ENCODE data around the gene LCE7A.

Gene LCE7A

DNA sequence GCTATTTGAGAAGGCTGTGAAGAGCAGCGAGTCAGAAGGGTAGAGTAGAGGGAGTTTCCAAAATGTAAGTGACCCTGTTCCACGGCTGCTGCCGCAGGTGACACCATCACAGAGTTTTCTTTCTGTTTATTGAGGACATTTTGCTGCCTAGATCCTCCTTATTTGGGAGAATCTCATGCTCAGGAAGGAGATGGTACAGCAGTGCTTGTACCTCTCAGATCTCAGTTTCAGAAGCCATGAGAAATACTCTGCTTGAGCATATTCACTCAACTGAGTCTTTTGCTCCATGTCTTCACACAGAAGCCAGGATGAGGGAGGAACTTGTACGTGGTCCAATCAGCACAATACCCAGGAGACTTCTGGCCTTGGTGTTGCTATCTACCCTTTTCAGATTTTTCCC is 1.6 kb downstream of the LCE7A start:
- Histone ChIP-seq H3K4me1 (ENCODE audit: control insufficient read depth in 1 of 2, insufficient read depth in 2 of 2, low read length in 2 of 2) (peaks cover 0 to 6% of the 10 kb centered on the region in 2 donors), H3K27me3 (ENCODE audit: low read depth, low read length) (no peaks in the 10 kb centered on the region), H3K4me3 (ENCODE audit: low read depth in 1 of 2, low read length in 2 of 2) (no peak overlapping the region), H3K27ac (ENCODE audit: low read length) (no peak overlapping the region), H3K9me3 (ENCODE audit: control insufficient read depth in 1 of 2, low read length in 2 of 2) (no peaks in the 10 kb centered on the region), H3K36me3 (ENCODE audit: control insufficient read depth in 1 of 2, insufficient read depth in 2 of 2, low read length in 2 of 2) (no peaks in the 10 kb centered on the region)

GRCh38 chr1:152864443-152864842 is 4.6 kb downstream of the LCE7A start:
- Histone ChIP-seq H3K27ac (ENCODE audit: low read length) (no peak overlapping the region), H3K4me1 (ENCODE audit: control insufficient read depth in 1 of 2, insufficient read depth in 2 of 2, low read length in 2 of 2) (peaks cover 0 to 6% of the 10 kb centered on the region in 2 donors), H3K9me3 (ENCODE audit: control insufficient read depth in 1 of 2, low read length in 2 of 2) (no peaks in the 10 kb centered on the region), H3K27me3 (ENCODE audit: low read depth, low read length) (no peaks in the 10 kb centered on the region), H3K4me3 (ENCODE audit: low read depth in 1 of 2, low read length in 2 of 2) (no peak overlapping the region), H3K36me3 (ENCODE audit: control insufficient read depth in 1 of 2, insufficient read depth in 2 of 2, low read length in 2 of 2) (no peaks in the 10 kb centered on the region)

DNA sequence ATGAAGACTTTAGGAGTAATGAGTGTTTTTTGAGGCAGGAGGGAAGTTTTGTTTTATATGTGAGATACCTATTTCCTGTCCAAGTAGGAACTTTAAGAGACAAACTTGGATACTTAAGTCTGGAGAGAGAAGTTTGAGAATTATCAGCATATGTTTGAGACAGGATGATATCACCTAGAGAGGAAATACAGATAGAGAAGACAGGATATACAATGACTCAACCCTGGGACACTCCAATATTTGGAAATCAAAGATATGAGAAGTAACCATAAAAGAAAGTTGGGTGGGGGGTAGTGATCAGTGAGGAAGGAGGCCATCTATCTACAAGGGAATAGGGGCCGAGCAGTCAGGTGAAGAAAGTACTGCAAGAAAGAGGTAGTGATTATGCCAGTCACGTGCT is 6.5 kb downstream of the LCE7A start:
- Histone ChIP-seq H3K36me3 (ENCODE audit: control insufficient read depth in 1 of 2, insufficient read depth in 2 of 2, low read length in 2 of 2) (no peaks in the 10 kb centered on the region), H3K9me3 (ENCODE audit: control insufficient read depth in 1 of 2, low read length in 2 of 2) (no peaks in the 10 kb centered on the region), H3K4me1 (ENCODE audit: control insufficient read depth in 1 of 2, insufficient read depth in 2 of 2, low read length in 2 of 2) (peaks cover 0 to 6% of the 10 kb centered on the region in 2 donors), H3K27ac (ENCODE audit: low read length) (no peak overlapping the region), H3K27me3 (ENCODE audit: low read depth, low read length) (no peaks in the 10 kb centered on the region), H3K4me3 (ENCODE audit: low read depth in 1 of 2, low read length in 2 of 2) (no peak overlapping the region)

DNA sequence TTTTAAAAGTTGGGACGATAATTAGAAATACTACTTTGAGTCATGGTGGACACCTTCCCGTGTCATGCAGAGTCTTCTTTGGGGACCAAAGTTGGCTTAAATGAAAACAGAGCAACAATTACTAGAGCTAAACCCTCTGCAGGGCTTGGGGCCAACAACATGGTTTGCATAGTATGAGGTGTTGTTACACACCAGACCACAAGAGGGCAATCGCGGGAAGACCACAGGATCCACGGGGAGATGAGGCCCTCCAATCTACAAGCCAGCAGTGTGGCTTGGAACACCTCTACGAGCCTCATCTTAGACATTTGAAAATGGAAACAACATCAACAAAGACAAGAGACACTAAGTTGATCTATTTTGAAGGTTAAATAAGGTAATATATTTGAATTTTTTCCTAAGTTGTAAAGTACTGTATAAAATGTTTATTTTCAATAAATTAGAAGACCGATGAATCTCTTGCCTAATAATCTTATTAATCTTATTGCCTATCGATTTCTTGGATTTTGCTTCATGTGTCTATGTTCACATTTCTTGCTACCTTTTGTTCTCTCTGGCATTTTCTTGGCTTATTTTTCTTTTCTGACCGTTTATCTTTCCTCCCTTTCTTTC is 10.1 kb downstream of the LCE7A start:
- H3K27me3 ChIP-seq (ENCODE audit: low read depth, low read length), result no peaks in the 10 kb centered on the region
- H3K4me1 ChIP-seq (ENCODE audit: control insufficient read depth in 1 of 2, insufficient read depth in 2 of 2, low read length in 2 of 2), result no peaks in the 10 kb centered on the region
- no peaks in the 10 kb centered on the region for H3K36me3 ChIP-seq (ENCODE audit: control insufficient read depth in 1 of 2, insufficient read depth in 2 of 2, low read length in 2 of 2)
- no peak overlapping the region for H3K27ac ChIP-seq (ENCODE audit: low read length)
- no peaks in the 10 kb centered on the region for H3K9me3 ChIP-seq (ENCODE audit: control insufficient read depth in 1 of 2, low read length in 2 of 2)
- no peak overlapping the region for H3K4me3 ChIP-seq (ENCODE audit: low read depth in 1 of 2, low read length in 2 of 2)

GRCh38 chr1:152870831-152871730 is 11.3 kb downstream of the LCE7A start:
- H3K4me3 ChIP-seq (ENCODE audit: low read depth in 1 of 2, low read length in 2 of 2), result no peak overlapping the region
- H3K27ac ChIP-seq (ENCODE audit: low read length), result no peak overlapping the region
- H3K4me1 ChIP-seq (ENCODE audit: control insufficient read depth in 1 of 2, insufficient read depth in 2 of 2, low read length in 2 of 2), result no peaks in the 10 kb centered on the region
- no peaks in the 10 kb centered on the region for H3K27me3 ChIP-seq (ENCODE audit: low read depth, low read length)
- no peaks in the 10 kb centered on the region for H3K9me3 ChIP-seq (ENCODE audit: control insufficient read depth in 1 of 2, low read length in 2 of 2)
- no peaks in the 10 kb centered on the region for H3K36me3 ChIP-seq (ENCODE audit: control insufficient read depth in 1 of 2, insufficient read depth in 2 of 2, low read length in 2 of 2)

GRCh38 chr1:152871731-152872126 is 11.9 kb downstream of the LCE7A start:
- no peak overlapping the region for H3K4me3 ChIP-seq (ENCODE audit: low read depth in 1 of 2, low read length in 2 of 2)
- no peaks in the 10 kb centered on the region for H3K36me3 ChIP-seq (ENCODE audit: control insufficient read depth in 1 of 2, insufficient read depth in 2 of 2, low read length in 2 of 2)
- no peaks in the 10 kb centered on the region for H3K4me1 ChIP-seq (ENCODE audit: control insufficient read depth in 1 of 2, insufficient read depth in 2 of 2, low read length in 2 of 2)
- H3K27ac ChIP-seq (ENCODE audit: low read length), result no peak overlapping the region
- H3K9me3 ChIP-seq (ENCODE audit: control insufficient read depth in 1 of 2, low read length in 2 of 2), result no peaks in the 10 kb centered on the region
- H3K27me3 ChIP-seq (ENCODE audit: low read depth, low read length), result no peaks in the 10 kb centered on the region

- Histone ChIP-seq H3K27me3 (ENCODE audit: low read depth, low read length) (no peaks in the 10 kb centered on the region), H3K9me3 (ENCODE audit: control insufficient read depth in 1 of 2, low read length in 2 of 2) (no peaks in the 10 kb centered on the region), H3K4me1 (ENCODE audit: control insufficient read depth in 1 of 2, insufficient read depth in 2 of 2, low read length in 2 of 2) (no peaks in the 10 kb centered on the region), H3K27ac (ENCODE audit: low read length) (no peak overlapping the region), H3K4me3 (ENCODE audit: low read depth in 1 of 2, low read length in 2 of 2) (no peak overlapping the region), H3K36me3 (ENCODE audit: control insufficient read depth in 1 of 2, insufficient read depth in 2 of 2, low read length in 2 of 2) (no peaks in the 10 kb centered on the region)
Observed at GRCh38 chr1:152873495-152873894, 13.7 kb downstream of the LCE7A start.

DNA sequence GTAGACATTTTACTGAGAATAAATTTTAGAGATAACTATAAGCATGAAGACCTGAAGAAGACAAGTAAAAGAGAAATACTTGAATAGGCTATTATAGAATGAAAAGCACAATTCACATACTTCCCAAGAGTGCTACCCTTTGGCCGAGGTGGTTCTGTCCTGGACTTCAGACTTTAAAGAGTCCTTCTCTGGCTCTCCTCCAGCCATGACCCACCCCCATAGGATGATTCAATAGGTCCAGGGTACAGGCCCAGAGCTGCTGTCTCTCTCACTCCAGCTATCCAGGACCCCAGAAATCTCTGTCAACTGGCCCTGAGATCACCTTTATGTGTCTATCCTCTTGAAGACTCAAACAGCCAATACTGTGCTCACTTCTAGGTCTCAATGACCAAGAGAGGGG is 17.0 kb downstream of the LCE7A start:
- H3K27ac ChIP-seq (ENCODE audit: low read length), result no peak overlapping the region
- H3K4me1 ChIP-seq (ENCODE audit: control insufficient read depth in 1 of 2, insufficient read depth in 2 of 2, low read length in 2 of 2), result no peaks in the 10 kb centered on the region
- no peak overlapping the region for H3K4me3 ChIP-seq (ENCODE audit: low read depth in 1 of 2, low read length in 2 of 2)
- H3K27me3 ChIP-seq (ENCODE audit: low read depth, low read length), result no peaks in the 10 kb centered on the region
- no peaks in the 10 kb centered on the region for H3K36me3 ChIP-seq (ENCODE audit: control insufficient read depth in 1 of 2, insufficient read depth in 2 of 2, low read length in 2 of 2)
- H3K9me3 ChIP-seq (ENCODE audit: control insufficient read depth in 1 of 2, low read length in 2 of 2), result no peaks in the 10 kb centered on the region

DNA sequence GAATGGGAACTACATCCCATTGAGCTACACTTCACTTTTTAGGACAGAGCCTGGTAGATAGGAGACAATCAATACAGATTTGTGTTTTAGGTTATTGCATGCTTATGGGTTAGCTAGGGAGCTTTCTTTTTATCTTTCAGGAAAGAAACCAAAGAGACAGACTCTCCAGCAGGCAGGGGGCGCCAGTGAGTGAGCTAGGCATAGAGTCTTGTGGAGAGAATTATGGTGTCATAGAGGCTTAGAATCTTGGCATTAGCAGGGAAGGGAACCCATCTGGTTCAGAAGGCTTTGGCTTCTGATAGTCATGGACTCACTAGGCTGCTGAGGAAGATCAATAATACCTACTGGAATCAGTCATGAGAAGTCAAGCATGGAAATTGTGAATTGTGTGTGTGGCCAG is 18.2 kb downstream of the LCE7A start, which contains the start of gene SMCP:
Gene SMCP, plus strand, starts transcription at position 281 of the 400 bp plus-strand sequence. CDS start 6,101 bp downstream, outside the sequence.
- Histone ChIP-seq H3K4me1 (ENCODE audit: control insufficient read depth in 1 of 2, insufficient read depth in 2 of 2, low read length in 2 of 2) (no peaks in the 10 kb centered on the region), H3K27me3 (ENCODE audit: low read depth, low read length) (no peaks in the 10 kb centered on the region), H3K9me3 (ENCODE audit: control insufficient read depth in 1 of 2, low read length in 2 of 2) (no peaks in the 10 kb centered on the region), H3K36me3 (ENCODE audit: control insufficient read depth in 1 of 2, insufficient read depth in 2 of 2, low read length in 2 of 2) (no peaks in the 10 kb centered on the region), H3K27ac (ENCODE audit: low read length) (no peak within 1 kb of the TSS), H3K4me3 (ENCODE audit: low read depth in 1 of 2, low read length in 2 of 2) (no peak within 1 kb of the TSS)

DNA sequence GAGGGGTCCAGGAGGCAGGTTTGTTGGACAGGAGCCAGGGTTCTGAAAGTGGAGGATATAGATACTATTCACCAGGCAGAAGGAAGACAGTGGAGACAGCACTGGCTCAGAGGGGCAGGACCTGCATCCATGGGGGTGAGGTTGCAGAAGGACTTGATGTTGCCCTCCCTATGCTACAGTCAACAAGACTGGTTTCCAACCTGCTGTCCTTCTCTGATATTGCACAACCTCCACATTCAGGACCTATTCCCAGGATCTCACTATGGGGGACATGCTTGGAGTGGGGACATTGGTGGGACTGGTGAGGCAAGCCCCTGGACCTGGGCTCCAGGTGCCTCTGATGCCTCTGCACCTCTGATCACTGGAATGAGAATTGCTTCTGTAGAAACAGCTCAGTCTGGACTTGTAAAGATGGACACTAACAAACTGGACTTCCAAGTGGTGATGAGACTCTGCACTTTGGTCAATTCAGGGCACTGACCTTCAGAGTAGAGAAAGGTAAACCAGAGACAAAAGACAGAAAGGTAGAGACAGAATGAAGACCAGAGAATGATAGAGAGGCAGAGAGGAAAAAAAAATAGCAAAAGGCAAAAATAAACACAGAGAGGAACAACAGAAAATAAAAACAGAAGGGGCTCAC is 19.9 kb downstream of the LCE7A start:
- Histone ChIP-seq H3K27ac (ENCODE audit: low read length) (no peak overlapping the region), H3K4me1 (ENCODE audit: control insufficient read depth in 1 of 2, insufficient read depth in 2 of 2, low read length in 2 of 2) (no peaks in the 10 kb centered on the region), H3K4me3 (ENCODE audit: low read depth in 1 of 2, low read length in 2 of 2) (no peak overlapping the region), H3K36me3 (ENCODE audit: control insufficient read depth in 1 of 2, insufficient read depth in 2 of 2, low read length in 2 of 2) (no peaks in the 10 kb centered on the region), H3K9me3 (ENCODE audit: control insufficient read depth in 1 of 2, low read length in 2 of 2) (no peaks in the 10 kb centered on the region), H3K27me3 (ENCODE audit: low read depth, low read length) (no peaks in the 10 kb centered on the region)

- Histone ChIP-seq H3K27me3 (ENCODE audit: low read depth, low read length) (no peaks in the 10 kb centered on the region), H3K4me3 (ENCODE audit: low read depth in 1 of 2, low read length in 2 of 2) (no peak overlapping the region), H3K9me3 (ENCODE audit: control insufficient read depth in 1 of 2, low read length in 2 of 2) (no peaks in the 10 kb centered on the region), H3K27ac (ENCODE audit: low read length) (no peak overlapping the region), H3K4me1 (ENCODE audit: control insufficient read depth in 1 of 2, insufficient read depth in 2 of 2, low read length in 2 of 2) (no peaks in the 10 kb centered on the region), H3K36me3 (ENCODE audit: control insufficient read depth in 1 of 2, insufficient read depth in 2 of 2, low read length in 2 of 2) (no peaks in the 10 kb centered on the region)
Observed at GRCh38 chr1:152880316-152880715, 20.5 kb downstream of the LCE7A start.
